Tibial artery (tissue), 4 donors: ENCODE data around the gene ALG14.

ENCODE experiments used
- DNase-seq, 2 donors: peaks; one replicate each; pipeline ENCODE4 v3.0.0-alpha.2; 2019
- H3K27ac ChIP-seq, 2 donors: fragments of 200-600 bp; sonication (generic) in 1 of 2; 1 replicate in 1 of 2; 2 replicates in 1 of 2; pipeline ENCODE4 v1.5.1; 2018 to 2019; ENCODE audit warnings: mild to moderate bottlenecking in 1 of 2
- H3K27me3 ChIP-seq, 2 donors: fragments of 200-600 bp; sonication (generic) in 1 of 2; one replicate each; pipeline versions ENCODE4 v1.5.1 to v1.6.0; 2016 to 2019
- H3K36me3 ChIP-seq, 3 donors: fragments of 200-600 bp; sonication (generic) in 2 of 3; one replicate each; pipeline ENCODE4 v1.5.1; 2016 to 2019; ENCODE audit warnings: mild to moderate bottlenecking in 2 of 3
- H3K4me1 ChIP-seq, 4 donors: fragments of 200-600 bp; sonication (generic) in 2 of 4; 1 replicate in 3 of 4; 2 replicates in 1 of 4; pipeline ENCODE4 v1.5.1; 2016 to 2019
- H3K4me3 ChIP-seq, 2 donors: fragments of 200-600 bp; sonication (generic) in 1 of 2; 1 replicate in 1 of 2; 2 replicates in 1 of 2; pipeline ENCODE4 v1.5.1; 2018 to 2019; ENCODE audit warnings: mild to moderate bottlenecking in 2 of 2
- H3K9me3 ChIP-seq, 3 donors: fragments of 200-600 bp; sonication (generic) in 1 of 3; one replicate each; pipeline ENCODE4 v1.5.1; 2016 to 2019
- intact Hi-C: fragments of 100-400 bp; cut with DNase I; formaldehyde crosslinking; loops from one replicate; pipeline ENCODE4 v1.15.0; 2023; ENCODE audit warnings: low total_unique reads
- TF ChIP-seq, protein P1 (sequence below), 2 experiments: fragments of 200-600 bp in 1 of 2; fragments of 450-650 bp in 1 of 2; IDR thresholded peaks; one replicate each; pipeline ENCODE4 v1.5.1; 2017 to 2019; ENCODE audit warnings: antibody characterized with exemption in 2 of 2, mild to moderate bottlenecking in 1 of 2, moderate library complexity in 1 of 2

The ALG14 gene

DNA sequence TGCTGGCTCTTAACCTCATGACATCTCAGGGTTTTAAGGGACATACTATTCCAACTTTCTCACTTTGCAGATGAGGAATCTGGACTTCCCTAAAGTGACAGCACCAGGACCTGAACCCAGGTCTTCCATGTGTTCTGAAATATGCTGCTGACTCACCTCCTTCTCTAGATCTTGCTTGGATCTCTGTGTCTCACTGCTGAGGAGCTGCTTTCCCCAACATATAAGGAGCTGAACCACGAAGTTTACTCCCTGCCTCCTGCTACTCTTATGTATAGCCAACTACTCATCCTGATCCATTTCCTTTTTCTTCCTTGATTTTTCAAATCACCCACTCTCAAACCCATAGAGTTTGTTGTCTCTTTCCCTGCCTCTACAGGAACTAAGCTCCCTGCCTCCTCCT, 38.2 kb downstream of the ALG14 start:
- Histone ChIP-seq H3K36me3 (no peaks in the 10 kb centered on the region), H3K4me3 (no peak overlapping the region), H3K4me1 (no peaks in the 10 kb centered on the region), H3K9me3 (no peaks in the 10 kb centered on the region), H3K27me3 (no peaks in the 10 kb centered on the region), H3K27ac (no peak overlapping the region)
- intact Hi-C loops: loop anchor here (5.0 to 10.0 kb wide), 2 partner anchors 107 to 510 kb away; partner anchors contain the start of gene CNN3
- DNase-seq: no peak
- TF ChIP-seq, protein P1, sequence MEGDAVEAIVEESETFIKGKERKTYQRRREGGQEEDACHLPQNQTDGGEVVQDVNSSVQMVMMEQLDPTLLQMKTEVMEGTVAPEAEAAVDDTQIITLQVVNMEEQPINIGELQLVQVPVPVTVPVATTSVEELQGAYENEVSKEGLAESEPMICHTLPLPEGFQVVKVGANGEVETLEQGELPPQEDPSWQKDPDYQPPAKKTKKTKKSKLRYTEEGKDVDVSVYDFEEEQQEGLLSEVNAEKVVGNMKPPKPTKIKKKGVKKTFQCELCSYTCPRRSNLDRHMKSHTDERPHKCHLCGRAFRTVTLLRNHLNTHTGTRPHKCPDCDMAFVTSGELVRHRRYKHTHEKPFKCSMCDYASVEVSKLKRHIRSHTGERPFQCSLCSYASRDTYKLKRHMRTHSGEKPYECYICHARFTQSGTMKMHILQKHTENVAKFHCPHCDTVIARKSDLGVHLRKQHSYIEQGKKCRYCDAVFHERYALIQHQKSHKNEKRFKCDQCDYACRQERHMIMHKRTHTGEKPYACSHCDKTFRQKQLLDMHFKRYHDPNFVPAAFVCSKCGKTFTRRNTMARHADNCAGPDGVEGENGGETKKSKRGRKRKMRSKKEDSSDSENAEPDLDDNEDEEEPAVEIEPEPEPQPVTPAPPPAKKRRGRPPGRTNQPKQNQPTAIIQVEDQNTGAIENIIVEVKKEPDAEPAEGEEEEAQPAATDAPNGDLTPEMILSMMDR (IDR thresholded peaks at IDR 0.05): no peak

DNA sequence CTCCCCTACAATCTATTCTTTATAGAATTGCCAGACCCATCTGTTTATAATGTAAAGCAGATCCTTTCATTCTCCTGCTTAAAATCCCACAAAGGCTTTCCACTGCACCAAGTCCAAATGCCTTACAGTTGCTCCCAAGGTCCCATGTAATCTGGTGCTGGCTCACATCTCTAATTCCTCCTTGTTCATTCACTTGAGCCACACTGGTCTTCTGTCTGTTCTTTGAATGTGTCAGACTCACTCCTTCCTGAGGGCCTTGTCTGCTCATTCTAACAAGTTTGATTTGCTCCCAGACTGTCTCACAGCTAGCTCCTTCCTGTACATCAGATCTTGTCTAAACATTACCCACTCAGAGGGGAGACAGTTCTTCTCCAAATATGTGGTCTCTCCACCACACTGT, 38.9 kb downstream of the ALG14 start:
- Histone ChIP-seq H3K4me1 (no peaks in the 10 kb centered on the region), H3K4me3 (no peak overlapping the region), H3K27me3 (no peaks in the 10 kb centered on the region), H3K9me3 (peaks cover 0 to 3% (median 0%) of the 10 kb centered on the region in 3 donors), H3K27ac (no peak overlapping the region), H3K36me3 (peaks cover 0 to 3% (median 0%) of the 10 kb centered on the region in 3 donors)
- intact Hi-C loops: loop anchor here (5.0 to 10.0 kb wide), 2 partner anchors 107 to 509 kb away; partner anchors contain the start of gene CNN3
- TF ChIP-seq, protein P1 (IDR thresholded peaks at IDR 0.05): no peak
- no peak for DNase-seq

DNA sequence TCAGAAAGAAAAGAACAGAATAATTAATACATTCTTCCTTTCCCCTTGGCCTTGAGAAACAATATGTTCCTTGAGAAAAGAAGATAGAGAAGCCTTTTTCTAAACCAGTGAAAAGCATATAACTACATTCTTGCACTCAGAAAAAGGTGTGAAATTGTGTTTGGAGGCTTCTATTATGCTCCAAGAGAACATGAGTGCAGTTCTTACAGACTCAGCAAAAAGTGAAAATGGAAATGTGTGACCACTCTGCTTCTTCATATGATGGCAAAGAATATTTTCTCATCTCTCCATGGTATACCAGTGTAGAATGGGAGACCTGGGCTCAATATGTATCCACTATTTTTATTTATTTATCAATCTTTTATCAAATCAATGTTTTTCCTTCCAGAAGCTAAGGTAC, 43.2 kb downstream of the ALG14 start:
- Histone ChIP-seq H3K27ac (no peak overlapping the region), H3K4me1 (peaks cover 0 to 1% (median 0%) of the 10 kb centered on the region in 4 donors), H3K4me3 (no peak overlapping the region), H3K27me3 (no peaks in the 10 kb centered on the region), H3K36me3 (peaks cover 3 to 17% (median 15%) of the 10 kb centered on the region in 3 donors), H3K9me3 (peaks cover 0 to 11% (median 0%) of the 10 kb centered on the region in 3 donors)
- DNase-seq: no peak
- TF ChIP-seq, protein P1 (IDR thresholded peaks at IDR 0.05): no peak
- intact Hi-C loops: no loop called here

DNA sequence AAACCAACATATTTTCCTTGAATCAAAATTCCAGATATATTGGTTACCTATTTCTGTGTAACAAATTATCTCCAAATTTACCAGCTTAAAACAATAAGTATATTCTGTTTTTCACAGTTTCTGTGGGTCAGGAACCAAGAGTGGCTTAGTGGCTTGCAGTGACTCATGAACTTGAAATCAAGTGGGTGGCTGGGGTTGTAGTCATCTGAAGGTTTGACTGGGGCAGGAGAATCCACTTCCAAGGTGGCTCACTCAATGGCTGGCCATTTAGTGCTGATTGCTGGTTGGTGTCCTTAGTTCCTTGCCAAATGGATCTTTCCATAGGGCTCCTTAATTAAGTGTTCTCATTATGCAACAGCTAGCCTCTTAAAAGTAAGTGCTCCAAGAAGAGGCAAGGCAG, 43.8 kb downstream of the ALG14 start:
- Histone ChIP-seq H3K27me3 (no peaks in the 10 kb centered on the region), H3K36me3 (peaks cover 3 to 17% (median 15%) of the 10 kb centered on the region in 3 donors), H3K4me3 (no peak overlapping the region), H3K4me1 (peaks cover 0 to 7% (median 2%) of the 10 kb centered on the region in 4 donors), H3K9me3 (peaks cover 0 to 11% (median 0%) of the 10 kb centered on the region in 3 donors), H3K27ac (no peak overlapping the region)
- TF ChIP-seq, protein P1 (IDR thresholded peaks at IDR 0.05): no peak
- no peak for DNase-seq
- intact Hi-C loops: no loop called here

DNA sequence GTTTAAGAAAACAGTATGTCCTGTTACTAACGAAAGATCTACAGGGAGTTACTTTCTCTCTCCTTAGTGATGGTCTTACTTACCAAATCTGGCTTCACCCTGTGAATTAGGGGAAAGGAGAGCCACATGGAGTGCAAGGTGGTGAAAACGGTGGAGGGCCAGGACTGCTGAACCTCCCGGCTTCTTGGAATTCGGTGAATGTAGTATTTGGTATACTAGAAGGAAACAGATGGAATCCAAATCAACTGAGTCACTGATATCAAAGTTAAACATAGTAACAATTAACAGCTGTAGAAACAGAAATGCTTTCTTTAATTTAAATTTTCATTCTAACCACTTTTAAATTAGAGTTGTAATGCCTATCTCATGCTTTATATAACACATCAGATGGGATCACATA, 45.7 kb downstream of the ALG14 start:
- Histone ChIP-seq H3K9me3 (peaks cover 0 to 11% (median 0%) of the 10 kb centered on the region in 3 donors), H3K27me3 (no peaks in the 10 kb centered on the region), H3K4me1 (peaks cover 0 to 26% (median 7%) of the 10 kb centered on the region in 4 donors), H3K36me3 (peaks cover 3 to 17% (median 15%) of the 10 kb centered on the region in 3 donors), H3K4me3 (no peak overlapping the region), H3K27ac (no peak overlapping the region)
- TF ChIP-seq, protein P1 (IDR thresholded peaks at IDR 0.05): no peak
- no peak for DNase-seq
- intact Hi-C loops: no loop called here
